ENCODE measurements around the gene GPAT3. TPM values are rescaled to one million over a fixed set of nuclear protein-coding genes. Genes with fewer than 3 reads are reported as not detected.

GPAT3 gene
- total RNA-seq, 1 experiment from 2014 or later: 29.1 TPM

DNA sequence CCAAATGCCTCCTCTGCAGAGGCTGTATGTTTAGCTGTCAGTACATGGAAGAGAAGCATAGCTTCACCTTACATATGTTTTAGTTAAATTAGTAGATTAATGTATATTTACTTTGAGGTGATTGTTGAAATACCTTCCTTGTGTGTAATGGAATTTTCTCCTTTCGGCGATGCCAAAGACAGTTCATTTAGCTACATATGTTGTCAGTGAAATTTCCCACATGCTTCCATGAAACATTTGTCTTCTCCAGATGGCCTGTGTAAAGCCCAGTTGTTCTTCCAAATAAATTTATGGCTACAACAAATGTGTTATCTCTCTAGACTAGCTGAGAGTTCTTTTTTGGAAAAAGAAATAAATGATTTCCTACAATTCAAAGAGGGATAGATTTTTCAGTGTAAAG lies 95.2 kb downstream of the GPAT3 start:
- no TSS peak for BruUV-seq (replicated peaks)
- Histone ChIP-seq H3K4me1 (replicated peaks; ENCODE audit: insufficient read depth) (peaks cover 14% of the 10 kb centered on the region), H3K36me3 (ENCODE audit: low read depth) (no peaks in the 10 kb centered on the region), H3K27ac (no peak overlapping the region), H3K4me2 (no peak overlapping the region), H3F3A (ENCODE audit: insufficient read depth, low read depth) (no peaks in the 10 kb centered on the region), H3K9me3 (ENCODE audit: insufficient read depth, low read depth) (no peaks in the 10 kb centered on the region), H4K20me1 (ENCODE audit: insufficient read depth) (no peaks in the 10 kb centered on the region), H3K79me2 (ENCODE audit: low read depth) (no peaks in the 10 kb centered on the region), H3K9me2 (ENCODE audit: insufficient read depth) (no peaks in the 10 kb centered on the region), H3K27me3 (ENCODE audit: insufficient read depth, low read depth) (no peaks in the 10 kb centered on the region), H2AFZ (no peak overlapping the region), H3K4me3 (no peak overlapping the region)
- CTCF ChIA-PET: no interaction called here
- TF ChIP-seq EZH2 (IDR thresholded peaks at IDR 0.05; ENCODE audit: low read depth): no peak
- TF ChIP-seq, protein P1, sequence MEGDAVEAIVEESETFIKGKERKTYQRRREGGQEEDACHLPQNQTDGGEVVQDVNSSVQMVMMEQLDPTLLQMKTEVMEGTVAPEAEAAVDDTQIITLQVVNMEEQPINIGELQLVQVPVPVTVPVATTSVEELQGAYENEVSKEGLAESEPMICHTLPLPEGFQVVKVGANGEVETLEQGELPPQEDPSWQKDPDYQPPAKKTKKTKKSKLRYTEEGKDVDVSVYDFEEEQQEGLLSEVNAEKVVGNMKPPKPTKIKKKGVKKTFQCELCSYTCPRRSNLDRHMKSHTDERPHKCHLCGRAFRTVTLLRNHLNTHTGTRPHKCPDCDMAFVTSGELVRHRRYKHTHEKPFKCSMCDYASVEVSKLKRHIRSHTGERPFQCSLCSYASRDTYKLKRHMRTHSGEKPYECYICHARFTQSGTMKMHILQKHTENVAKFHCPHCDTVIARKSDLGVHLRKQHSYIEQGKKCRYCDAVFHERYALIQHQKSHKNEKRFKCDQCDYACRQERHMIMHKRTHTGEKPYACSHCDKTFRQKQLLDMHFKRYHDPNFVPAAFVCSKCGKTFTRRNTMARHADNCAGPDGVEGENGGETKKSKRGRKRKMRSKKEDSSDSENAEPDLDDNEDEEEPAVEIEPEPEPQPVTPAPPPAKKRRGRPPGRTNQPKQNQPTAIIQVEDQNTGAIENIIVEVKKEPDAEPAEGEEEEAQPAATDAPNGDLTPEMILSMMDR (conservative IDR thresholded peaks at IDR 0.05): no peak
- POLR2A ChIA-PET (ENCODE audit: unreplicated experiment): no interaction called here
- intact Hi-C loops (cut with micrococcal nuclease; ENCODE audit: unreplicated experiment): no loop called here
- DNase-seq: no peak

DNA sequence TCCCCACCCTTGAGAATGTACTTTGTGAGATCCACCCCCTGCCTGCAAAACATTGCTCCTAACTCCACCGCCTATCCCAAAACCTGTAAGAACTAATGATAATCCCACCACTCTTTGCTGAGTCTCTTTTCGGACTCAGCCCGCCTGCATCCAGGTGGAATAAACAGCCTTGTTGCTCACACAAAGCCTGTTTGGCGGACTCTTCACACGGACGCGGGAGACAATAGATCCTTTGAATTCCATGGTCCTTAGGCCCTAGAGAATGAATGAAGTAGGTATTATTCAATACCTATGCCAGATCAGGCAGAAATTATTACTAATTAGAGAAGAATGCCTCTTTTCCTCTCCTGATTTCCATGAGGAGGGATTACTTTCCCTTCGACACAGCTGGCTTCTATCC lies 101.0 kb downstream of the GPAT3 start:
- POLR2A ChIA-PET (ENCODE audit: unreplicated experiment): no interaction called here

DNA sequence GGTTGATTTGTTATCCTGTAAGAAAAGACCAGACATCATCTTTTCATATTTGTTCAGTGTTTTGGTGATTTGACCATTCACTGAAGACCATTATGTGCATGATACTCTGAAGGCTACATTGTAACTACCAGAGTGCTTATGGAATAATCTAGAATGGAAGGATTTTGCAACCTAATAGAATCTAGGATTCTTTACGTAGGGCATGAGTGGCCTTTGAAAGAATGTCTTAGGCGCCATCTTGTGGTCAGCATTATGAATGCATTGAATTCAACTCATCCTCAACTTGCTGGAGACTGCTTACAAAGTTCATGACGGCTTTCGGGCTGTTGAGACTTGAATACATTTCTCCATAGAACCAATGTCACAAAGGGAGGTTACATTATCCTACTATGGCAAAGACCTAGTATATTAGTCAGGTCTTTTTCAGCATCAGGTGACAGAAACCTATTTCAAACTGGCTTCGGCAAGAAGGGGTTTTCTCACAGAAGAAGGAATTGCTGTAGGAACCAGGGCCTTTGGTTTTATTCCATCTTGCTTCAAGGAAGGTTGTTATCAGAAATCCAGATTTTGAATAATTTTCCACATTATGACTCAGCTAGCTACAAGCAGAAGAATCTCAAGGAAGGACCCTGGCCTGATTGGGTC lies 104.1 kb downstream of the GPAT3 start:
- H3K27ac ChIP-seq: no peak overlapping the region
- H4K20me1 ChIP-seq (ENCODE audit: insufficient read depth): no peaks in the 10 kb centered on the region
- H3K36me3 ChIP-seq (ENCODE audit: low read depth): no peaks in the 10 kb centered on the region
- H3K4me1 ChIP-seq (replicated peaks; ENCODE audit: insufficient read depth): no peaks in the 10 kb centered on the region
- CTCF ChIA-PET: no interaction called here
- H3K27me3 ChIP-seq (ENCODE audit: insufficient read depth, low read depth): no peaks in the 10 kb centered on the region
- no peak overlapping the region for H2AFZ ChIP-seq
- H3K9me3 ChIP-seq (ENCODE audit: insufficient read depth, low read depth): no peaks in the 10 kb centered on the region
- no peaks in the 10 kb centered on the region for H3K9me2 ChIP-seq (ENCODE audit: insufficient read depth)
- no peaks in the 10 kb centered on the region for H3K79me2 ChIP-seq (ENCODE audit: low read depth)
- H3K4me2 ChIP-seq: no peak overlapping the region
- DNase-seq: peak; percentile 36 to 56
- no peak overlapping the region for H3K4me3 ChIP-seq
- intact Hi-C loops (cut with micrococcal nuclease; ENCODE audit: unreplicated experiment): loop anchor here (1.0 to 10.0 kb wide), 5 partner anchors 131 to 585 kb away; partner anchors contain the start of gene COQ2
- H3F3A ChIP-seq (ENCODE audit: insufficient read depth, low read depth): no peaks in the 10 kb centered on the region
- POLR2A ChIA-PET (ENCODE audit: unreplicated experiment): no interaction called here
- TF ChIP-seq, protein P1 (conservative IDR thresholded peaks at IDR 0.05): peak; percentile 83
- TF ChIP-seq EZH2 (IDR thresholded peaks at IDR 0.05; ENCODE audit: low read depth): no peak
- BruUV-seq (replicated peaks): no TSS peak

More for the DNA sequence above, 101.0 kb downstream of the GPAT3 start:
- no TSS peak for BruUV-seq (replicated peaks)
- Histone ChIP-seq H3K9me2 (ENCODE audit: insufficient read depth) (no peaks in the 10 kb centered on the region), H4K20me1 (ENCODE audit: insufficient read depth) (no peaks in the 10 kb centered on the region), H3K36me3 (ENCODE audit: low read depth) (no peaks in the 10 kb centered on the region), H3K79me2 (ENCODE audit: low read depth) (no peaks in the 10 kb centered on the region), H3K27me3 (ENCODE audit: insufficient read depth, low read depth) (no peaks in the 10 kb centered on the region), H3K27ac (no peak overlapping the region), H3K4me1 (replicated peaks; ENCODE audit: insufficient read depth) (no peaks in the 10 kb centered on the region), H3F3A (ENCODE audit: insufficient read depth, low read depth) (no peaks in the 10 kb centered on the region), H3K9me3 (ENCODE audit: insufficient read depth, low read depth) (no peaks in the 10 kb centered on the region), H3K4me2 (no peak overlapping the region), H2AFZ (no peak overlapping the region), H3K4me3 (no peak overlapping the region)
- CTCF ChIA-PET: no interaction called here
- TF ChIP-seq, protein P1 (conservative IDR thresholded peaks at IDR 0.05): no peak
- no peak for TF ChIP-seq EZH2 (IDR thresholded peaks at IDR 0.05; ENCODE audit: low read depth)
- intact Hi-C loops (cut with micrococcal nuclease; ENCODE audit: unreplicated experiment): no loop called here
- DNase-seq: no peak

Measured in PC-9 (cell line).